HepG2 (cell line): ENCODE results near the gene EIF5A. TPM values are rescaled to one million over a fixed set of nuclear protein-coding genes. Genes with fewer than 3 reads are reported as not detected.

Experiments
- ATAD3A ChIP-seq: sonication (generic); formaldehyde crosslinking; IDR thresholded peaks from 2 replicates; pipeline ENCODE4 v1.4.0; 2020; ENCODE audit warnings: missing genetic modification reagents
- CHD4 ChIP-seq: fragments of 200-600 bp; sonication (generic); IDR thresholded peaks from 2 replicates; pipeline ENCODE4 v1.7.0; 2017; ENCODE audit warnings: mild to moderate bottlenecking, low read length, borderline replicate concordance
- DNMT1 ChIP-seq: sonication (generic); formaldehyde crosslinking; IDR thresholded peaks from 2 replicates; pipeline ENCODE4 v1.5.1; 2020; ENCODE audit warnings: mild to moderate bottlenecking, missing genetic modification reagents
- ERF ChIP-seq: IDR thresholded peaks from 2 replicates; pipeline ENCODE4 v1.6.1; 2018; ENCODE audit warnings: missing biosample characterization, missing genetic modification reagents
- HDAC1 ChIP-seq: sonication (generic); formaldehyde crosslinking; IDR thresholded peaks from 2 replicates; pipeline ENCODE4 v1.5.1; 2020; ENCODE audit warnings: mild to moderate bottlenecking, missing genetic modification reagents
- IKZF4 ChIP-seq: sonication (generic); formaldehyde crosslinking; IDR thresholded peaks from 2 replicates; pipeline ENCODE4 v1.5.1; 2020; ENCODE audit warnings: borderline replicate concordance, mild to moderate bottlenecking, low read depth, missing genetic modification reagents; ENCODE audit errors: not compliant biosample characterization
- KMT2A ChIP-seq: sonication (generic); formaldehyde crosslinking; IDR thresholded peaks from 2 replicates; pipeline ENCODE4 v1.4.0; 2020; ENCODE audit warnings: missing genetic modification reagents
- KMT2B ChIP-seq: IDR thresholded peaks from 2 replicates; pipeline ENCODE4 v1.6.1; 2016; ENCODE audit warnings: missing genetic modification reagents, missing compliant biosample characterization
- PAF1 ChIP-seq: IDR thresholded peaks from 2 replicates; pipeline ENCODE4 v1.6.1; 2016; ENCODE audit warnings: missing genetic modification reagents, missing compliant biosample characterization
- POLR2A ChIP-seq, 2 experiments: IDR thresholded peaks; 2 replicates each; pipeline ENCODE4 v1.6.1; 2011; ENCODE audit warnings: low read depth in 2 of 2, low read length in 2 of 2, mild to moderate bottlenecking in 1 of 2, moderate library complexity in 1 of 2; ENCODE audit not compliant: insufficient read depth in 1 of 2
- RFX3 ChIP-seq: IDR thresholded peaks from 2 replicates; pipeline ENCODE4 v1.6.1; 2016; ENCODE audit warnings: missing biosample characterization, missing genetic modification reagents
- SYNCRIP ChIP-seq: fragments of 200-400 bp; formaldehyde crosslinking; IDR thresholded peaks from 2 replicates; pipeline ENCODE4 v1.6.1; 2018; ENCODE audit warnings: mild to moderate bottlenecking, low read depth, low read length; ENCODE audit not compliant: insufficient read depth
- ZFYVE20 ChIP-seq: sonication (generic); formaldehyde crosslinking; IDR thresholded peaks from 2 replicates; pipeline ENCODE4 v1.8.0; 2023; ENCODE audit warnings: low read depth, mild to moderate bottlenecking, moderate library complexity, missing genetic modification reagents, borderline replicate concordance
- ZNF160 ChIP-seq: sonication (generic); formaldehyde crosslinking; IDR thresholded peaks from 2 replicates; pipeline ENCODE4 v1.8.0; 2022; ENCODE audit warnings: mild to moderate bottlenecking, inconsistent platforms, missing genetic modification reagents
- ZNF34 ChIP-seq: sonication (generic); formaldehyde crosslinking; IDR thresholded peaks from 2 replicates; pipeline ENCODE4 v1.4.0; 2020; ENCODE audit warnings: mild to moderate bottlenecking, missing genetic modification reagents, borderline replicate concordance
- ZNF354B ChIP-seq: sonication (generic); formaldehyde crosslinking; IDR thresholded peaks from 2 replicates; pipeline ENCODE4 v1.8.0; 2022; ENCODE audit warnings: mild to moderate bottlenecking, missing genetic modification reagents
- ZNF607 ChIP-seq: sonication (generic); formaldehyde crosslinking; IDR thresholded peaks from 2 replicates; pipeline ENCODE4 v1.5.1; 2020; ENCODE audit warnings: missing genetic modification reagents, mild to moderate bottlenecking, borderline replicate concordance
- ZNF883 ChIP-seq: sonication (generic); formaldehyde crosslinking; IDR thresholded peaks from 2 replicates; pipeline ENCODE4 v1.5.1; 2020; ENCODE audit warnings: mild to moderate bottlenecking, missing genetic modification reagents; ENCODE audit errors: not compliant biosample characterization
- polyA plus RNA-seq, 8 experiments: library from polyadenylated mRNA; depleted of rRNA in 3 of 8; stranded (reverse) in 7 of 8; unstranded in 1 of 8; fragments of >200 nt; fragmentation: Illumina TruSeq in 4 of 8; extraction: Trizol in 4 of 8; gene quantifications; 2 replicates each; pipeline versions ENCODE4 v1.2.1 to v1.2.3, GENCODE V29; 2011 to 2016; ENCODE audit warnings: low read depth in 4 of 8, missing spikeins in 1 of 8, mixed read lengths in 1 of 8; ENCODE audit not compliant: insufficient read depth in 1 of 8
- total RNA-seq, 5 experiments: library from RNA; depleted of rRNA; stranded (reverse); fragments of >200 nt; fragmentation: Illumina TruSeq; extraction: Trizol; gene quantifications; 2 replicates each; pipeline ENCODE4 v1.2.3, GENCODE V29; 2016; ENCODE audit warnings: low read depth in 1 of 5
- TF ChIP-seq, protein P1 (sequence below): sonication (generic); formaldehyde crosslinking; conservative IDR thresholded peaks from 2 replicates; pipeline ENCODE4 v1.4.0; 2020; ENCODE audit warnings: mild to moderate bottlenecking, missing genetic modification reagents, moderate library complexity
- TF ChIP-seq, protein P2 (sequence below): IDR thresholded peaks from 2 replicates; pipeline ENCODE4 v1.6.1; 2016; ENCODE audit warnings: mild to moderate bottlenecking, missing biosample characterization, missing genetic modification reagents
- TF ChIP-seq, protein P3 (sequence below): sonication (generic); formaldehyde crosslinking; IDR thresholded peaks from 2 replicates; pipeline ENCODE4 v1.4.0; 2020; ENCODE audit warnings: mild to moderate bottlenecking, missing genetic modification reagents
- TF ChIP-seq, protein P4 (sequence below): sonication (generic); formaldehyde crosslinking; IDR thresholded peaks from 2 replicates; pipeline ENCODE4 v1.5.0; 2020; ENCODE audit warnings: mild to moderate bottlenecking, missing genetic modification reagents, moderate library complexity

Gene EIF5A
- total and polyA plus RNA-seq, 2 of the 13 experiments (the other 11 are each of a cell fraction or from before 2014, with no cell fraction given) = 319 to 337 TPM

DNA sequence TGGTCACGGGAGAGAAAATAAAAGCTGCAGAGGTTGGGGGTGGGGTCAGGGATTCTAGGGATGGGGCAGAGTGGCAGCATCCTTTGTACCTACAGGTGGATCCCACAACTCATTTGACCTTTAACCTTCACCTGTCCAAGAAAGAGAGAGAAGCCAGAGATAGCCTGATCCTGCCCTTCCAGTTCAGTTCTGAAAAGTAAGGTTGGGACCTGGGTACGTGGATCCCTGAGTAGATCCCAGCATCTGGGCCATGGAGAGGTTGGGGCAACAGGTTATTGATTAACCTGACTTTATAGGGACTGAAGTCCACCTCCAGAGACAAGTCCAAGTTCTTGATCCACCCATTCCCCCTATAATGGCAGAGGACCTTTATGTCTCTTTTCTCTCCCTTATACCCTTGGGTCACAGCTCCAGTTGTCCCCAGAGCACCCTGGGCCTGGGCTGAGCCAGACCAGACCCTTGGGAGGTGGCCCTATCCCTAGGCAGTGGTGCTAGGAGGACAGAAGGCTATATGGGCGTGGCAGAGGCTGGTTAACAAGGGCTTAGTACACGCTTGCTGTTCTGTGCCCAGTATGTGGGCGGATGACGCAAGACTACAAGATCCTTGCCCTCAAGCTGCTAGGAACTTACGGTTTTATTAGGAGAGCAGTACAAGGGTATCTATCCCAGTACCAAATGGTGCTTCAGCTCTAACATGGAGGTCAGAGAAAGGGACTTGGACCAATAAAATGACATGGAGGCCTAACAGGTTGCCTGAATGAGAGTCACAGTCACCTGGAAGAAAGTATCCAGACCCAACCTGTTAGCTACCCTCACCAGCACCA, 48.5 kb upstream of the EIF5A start (continued):
- TF ChIP-seq, protein P1, sequence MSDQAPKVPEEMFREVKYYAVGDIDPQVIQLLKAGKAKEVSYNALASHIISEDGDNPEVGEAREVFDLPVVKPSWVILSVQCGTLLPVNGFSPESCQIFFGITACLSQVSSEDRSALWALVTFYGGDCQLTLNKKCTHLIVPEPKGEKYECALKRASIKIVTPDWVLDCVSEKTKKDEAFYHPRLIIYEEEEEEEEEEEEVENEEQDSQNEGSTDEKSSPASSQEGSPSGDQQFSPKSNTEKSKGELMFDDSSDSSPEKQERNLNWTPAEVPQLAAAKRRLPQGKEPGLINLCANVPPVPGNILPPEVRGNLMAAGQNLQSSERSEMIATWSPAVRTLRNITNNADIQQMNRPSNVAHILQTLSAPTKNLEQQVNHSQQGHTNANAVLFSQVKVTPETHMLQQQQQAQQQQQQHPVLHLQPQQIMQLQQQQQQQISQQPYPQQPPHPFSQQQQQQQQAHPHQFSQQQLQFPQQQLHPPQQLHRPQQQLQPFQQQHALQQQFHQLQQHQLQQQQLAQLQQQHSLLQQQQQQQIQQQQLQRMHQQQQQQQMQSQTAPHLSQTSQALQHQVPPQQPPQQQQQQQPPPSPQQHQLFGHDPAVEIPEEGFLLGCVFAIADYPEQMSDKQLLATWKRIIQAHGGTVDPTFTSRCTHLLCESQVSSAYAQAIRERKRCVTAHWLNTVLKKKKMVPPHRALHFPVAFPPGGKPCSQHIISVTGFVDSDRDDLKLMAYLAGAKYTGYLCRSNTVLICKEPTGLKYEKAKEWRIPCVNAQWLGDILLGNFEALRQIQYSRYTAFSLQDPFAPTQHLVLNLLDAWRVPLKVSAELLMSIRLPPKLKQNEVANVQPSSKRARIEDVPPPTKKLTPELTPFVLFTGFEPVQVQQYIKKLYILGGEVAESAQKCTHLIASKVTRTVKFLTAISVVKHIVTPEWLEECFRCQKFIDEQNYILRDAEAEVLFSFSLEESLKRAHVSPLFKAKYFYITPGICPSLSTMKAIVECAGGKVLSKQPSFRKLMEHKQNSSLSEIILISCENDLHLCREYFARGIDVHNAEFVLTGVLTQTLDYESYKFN (CRISPR knock-in tag) = peak; percentile 91
- TF ChIP-seq, protein P2, sequence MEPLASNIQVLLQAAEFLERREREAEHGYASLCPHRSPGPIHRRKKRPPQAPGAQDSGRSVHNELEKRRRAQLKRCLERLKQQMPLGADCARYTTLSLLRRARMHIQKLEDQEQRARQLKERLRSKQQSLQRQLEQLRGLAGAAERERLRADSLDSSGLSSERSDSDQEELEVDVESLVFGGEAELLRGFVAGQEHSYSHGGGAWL (CRISPR knock-in tag) = no peak
- no peak for TF ChIP-seq KMT2B (CRISPR knock-in tag)
- peak; percentile 32; the same call in 1 of the 2 replicates for TF ChIP-seq ZNF607 (CRISPR knock-in tag)
- no peak for TF ChIP-seq ATAD3A (CRISPR knock-in tag)
- TF ChIP-seq ERF (CRISPR knock-in tag) = no peak
- no peak for TF ChIP-seq KMT2A
- TF ChIP-seq, protein P3, sequence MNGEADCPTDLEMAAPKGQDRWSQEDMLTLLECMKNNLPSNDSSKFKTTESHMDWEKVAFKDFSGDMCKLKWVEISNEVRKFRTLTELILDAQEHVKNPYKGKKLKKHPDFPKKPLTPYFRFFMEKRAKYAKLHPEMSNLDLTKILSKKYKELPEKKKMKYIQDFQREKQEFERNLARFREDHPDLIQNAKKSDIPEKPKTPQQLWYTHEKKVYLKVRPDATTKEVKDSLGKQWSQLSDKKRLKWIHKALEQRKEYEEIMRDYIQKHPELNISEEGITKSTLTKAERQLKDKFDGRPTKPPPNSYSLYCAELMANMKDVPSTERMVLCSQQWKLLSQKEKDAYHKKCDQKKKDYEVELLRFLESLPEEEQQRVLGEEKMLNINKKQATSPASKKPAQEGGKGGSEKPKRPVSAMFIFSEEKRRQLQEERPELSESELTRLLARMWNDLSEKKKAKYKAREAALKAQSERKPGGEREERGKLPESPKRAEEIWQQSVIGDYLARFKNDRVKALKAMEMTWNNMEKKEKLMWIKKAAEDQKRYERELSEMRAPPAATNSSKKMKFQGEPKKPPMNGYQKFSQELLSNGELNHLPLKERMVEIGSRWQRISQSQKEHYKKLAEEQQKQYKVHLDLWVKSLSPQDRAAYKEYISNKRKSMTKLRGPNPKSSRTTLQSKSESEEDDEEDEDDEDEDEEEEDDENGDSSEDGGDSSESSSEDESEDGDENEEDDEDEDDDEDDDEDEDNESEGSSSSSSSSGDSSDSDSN (CRISPR knock-in tag) = no peak; the same call in 1 of the 2 replicates
- peak; percentile 35; the same call in 1 of the 2 replicates for TF ChIP-seq ZNF34
- no peak for TF ChIP-seq PAF1 (CRISPR knock-in tag)
- TF ChIP-seq POLR2A (IDR thresholded peaks at IDR 0.05; ENCODE audit: insufficient read depth in 1 of 2, low read depth in 2 of 2, low read length in 2 of 2) = peak; percentile 41 to 60; a peak in 3 of 4 replicates
- no peak for TF ChIP-seq RFX3 (CRISPR knock-in tag)
- TF ChIP-seq SYNCRIP = no peak
- TF ChIP-seq IKZF4 (CRISPR knock-in tag) = no peak
- TF ChIP-seq ZNF160 = no peak
- peak; percentile 42 for TF ChIP-seq ZNF883
- peak; percentile 63; the same call in 1 of the 2 replicates for TF ChIP-seq CHD4
- no peak for TF ChIP-seq DNMT1
- TF ChIP-seq, protein P4, sequence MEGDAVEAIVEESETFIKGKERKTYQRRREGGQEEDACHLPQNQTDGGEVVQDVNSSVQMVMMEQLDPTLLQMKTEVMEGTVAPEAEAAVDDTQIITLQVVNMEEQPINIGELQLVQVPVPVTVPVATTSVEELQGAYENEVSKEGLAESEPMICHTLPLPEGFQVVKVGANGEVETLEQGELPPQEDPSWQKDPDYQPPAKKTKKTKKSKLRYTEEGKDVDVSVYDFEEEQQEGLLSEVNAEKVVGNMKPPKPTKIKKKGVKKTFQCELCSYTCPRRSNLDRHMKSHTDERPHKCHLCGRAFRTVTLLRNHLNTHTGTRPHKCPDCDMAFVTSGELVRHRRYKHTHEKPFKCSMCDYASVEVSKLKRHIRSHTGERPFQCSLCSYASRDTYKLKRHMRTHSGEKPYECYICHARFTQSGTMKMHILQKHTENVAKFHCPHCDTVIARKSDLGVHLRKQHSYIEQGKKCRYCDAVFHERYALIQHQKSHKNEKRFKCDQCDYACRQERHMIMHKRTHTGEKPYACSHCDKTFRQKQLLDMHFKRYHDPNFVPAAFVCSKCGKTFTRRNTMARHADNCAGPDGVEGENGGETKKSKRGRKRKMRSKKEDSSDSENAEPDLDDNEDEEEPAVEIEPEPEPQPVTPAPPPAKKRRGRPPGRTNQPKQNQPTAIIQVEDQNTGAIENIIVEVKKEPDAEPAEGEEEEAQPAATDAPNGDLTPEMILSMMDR (CRISPR knock-in tag) = peak; percentile 13; the same call in 1 of the 2 replicates
- TF ChIP-seq ZFYVE20 (CRISPR knock-in tag) = no peak
- TF ChIP-seq ZNF354B (CRISPR knock-in tag) = no peak
- TF ChIP-seq HDAC1 (CRISPR knock-in tag) = peak; percentile 59; the same call in 1 of the 2 replicates
